Ovary (tissue), 9 donors: ENCODE data around the gene MYOF. TPM values are rescaled to one million over a fixed set of nuclear protein-coding genes. Genes with fewer than 3 reads are reported as not detected.

Experiments
- DNase-seq, 5 donors: peaks; one replicate each; pipeline ENCODE4 v3.0.0-alpha.2; 2019 to 2020
- H3K27ac ChIP-seq, 2 donors: fragments of 200-600 bp; one replicate each; pipeline versions ENCODE4 v1.5.1 to v1.8.0; 2019 to 2022
- H3K27me3 ChIP-seq: fragments of 200-600 bp; one replicate; pipeline ENCODE4 v1.8.0; 2022
- H3K36me3 ChIP-seq: fragments of 200-600 bp; sonication (generic); one replicate; pipeline ENCODE4 v1.5.1; 2019
- H3K4me1 ChIP-seq: one replicate; pipeline ENCODE4 v1.8.1; 2013; ENCODE audit warnings: mild to moderate bottlenecking, moderate library complexity; ENCODE audit not compliant: insufficient read depth
- H3K4me3 ChIP-seq: fragments of 200-600 bp; sonication (generic); one replicate; pipeline ENCODE4 v1.5.1; 2017
- H3K9me3 ChIP-seq, 2 donors: fragments of 200-600 bp in 1 of 2; sonication (generic) in 1 of 2; one replicate each; pipeline versions ENCODE4 v1.5.1 to v1.8.1; 2013 to 2019; ENCODE audit warnings: mild to moderate bottlenecking in 1 of 2, moderate library complexity in 1 of 2
- EP300 ChIP-seq: sonication (generic); formaldehyde crosslinking; IDR thresholded peaks from one replicate; pipeline ENCODE4 v1.6.1; 2017; ENCODE audit warnings: antibody characterized with exemption
- POLR2A ChIP-seq: fragments of 450-650 bp; IDR thresholded peaks from one replicate; pipeline ENCODE4 v1.6.1; 2017; ENCODE audit warnings: antibody characterized with exemption, mild to moderate bottlenecking, moderate library complexity
- WGBS, 3 donors: extraction: QIAGEN DNeasy Blood & Tissue Kit in 1 of 3; methylation state at CpG; one replicate each; pipeline versions ENCODE4 v1.1.5 to v1.1.7; 2013 to 2017; 5-methylcytosine and 5-hydroxymethylcytosine counted together
- intact Hi-C, 4 donors: fragments of 100-400 bp; cut with DNase I; formaldehyde crosslinking; loops; one replicate each; pipeline versions ENCODE4 v1.11.0 to v1.15.1; 2022 to 2023
- polyA plus RNA-seq, 2 donors: library from polyadenylated mRNA; stranded (reverse); fragments of 200-250 nt in 1 of 2; fragments of 350-450 nt in 1 of 2; fragmentation: Illumina TruSeq in 1 of 2; extraction: RNeasy Lipid Tissue Mini Kit (QIAGEN cat#74804) in 1 of 2; gene quantifications; one replicate each; pipeline ENCODE4 v1.2.3, GENCODE V29; 2013 to 2014
- total RNA-seq, 7 donors: library from RNA; depleted of rRNA in 2 of 7; stranded (reverse); fragments of >200 nt in 2 of 7; fragmentation: NEBNext Ultra II Directional in 3 of 7; extraction: Animal tissue kit (Norgen Biotek cat#: 25700) in 3 of 7; gene quantifications; one replicate each; pipeline versions ENCODE4 v1.1.0 to v1.2.4, GENCODE V29; 2016 to 2023
- TF ChIP-seq, protein P1 (sequence below), 3 donors: fragments of 450-650 bp in 2 of 3; fragments of 200-600 bp in 1 of 3; IDR thresholded peaks; one replicate each; pipeline versions ENCODE4 v1.5.1 to v1.8.0; 2016 to 2022; ENCODE audit warnings: antibody characterized with exemption in 3 of 3, mild to moderate bottlenecking in 1 of 3
- donor health status: DM: no; HTN: no; CAD: no; lungs with moderate emphysema.
- donor health status: DM: no; HTN: no; CAD: no.
- donor health status: Bipolar disorder and iron deficiency.
- donor health status: DM: yes; HTN: yes; CAD: no.
- donor health status: DM: no; HTN: no; CAD: no.
- donor health status: DM: yes; HTN: yes; CAD: no.

The MYOF gene
- total and polyA plus RNA-seq, 9 donors: 7.9 to 89.0 (median 45.7) TPM

DNA sequence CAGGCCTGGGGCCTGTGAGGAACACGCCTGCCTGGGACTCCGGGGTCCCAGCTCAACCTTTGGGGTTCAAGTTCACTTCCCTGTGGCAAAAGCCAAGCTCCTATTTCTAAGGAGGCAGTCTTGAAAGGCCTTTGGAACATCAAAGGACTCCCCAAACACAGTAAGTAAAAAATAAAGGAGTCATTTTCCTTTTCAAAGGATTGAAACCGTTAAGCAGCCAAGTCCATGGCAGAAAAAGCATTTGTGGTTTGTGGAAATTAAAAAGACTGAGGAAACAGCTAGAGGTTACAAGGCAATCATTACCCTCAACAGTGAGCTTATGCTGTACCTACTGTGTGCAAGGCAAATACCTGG, 200.8 kb downstream of the MYOF start:
- intact Hi-C loops: loop anchor here in 2 of 4 donors (10.0 kb wide), 2 partner anchors 197 to 397 kb away; no protein-coding TSS in a partner anchor
- no peaks in the 10 kb centered on the region for H3K36me3 ChIP-seq
- WGBS, 3 donors: 74 to 89% (median 86%) methylated on average over 3 of the region's 3 CpGs
- no peak overlapping the region for H3K4me3 ChIP-seq
- no peaks in the 10 kb centered on the region for H3K27me3 ChIP-seq
- H3K27ac ChIP-seq: no peak overlapping the region
- no peak for DNase-seq
- no peaks in the 10 kb centered on the region for H3K4me1 ChIP-seq
- TF ChIP-seq EP300 (no peak), POLR2A (no peak)
- TF ChIP-seq, protein P1, sequence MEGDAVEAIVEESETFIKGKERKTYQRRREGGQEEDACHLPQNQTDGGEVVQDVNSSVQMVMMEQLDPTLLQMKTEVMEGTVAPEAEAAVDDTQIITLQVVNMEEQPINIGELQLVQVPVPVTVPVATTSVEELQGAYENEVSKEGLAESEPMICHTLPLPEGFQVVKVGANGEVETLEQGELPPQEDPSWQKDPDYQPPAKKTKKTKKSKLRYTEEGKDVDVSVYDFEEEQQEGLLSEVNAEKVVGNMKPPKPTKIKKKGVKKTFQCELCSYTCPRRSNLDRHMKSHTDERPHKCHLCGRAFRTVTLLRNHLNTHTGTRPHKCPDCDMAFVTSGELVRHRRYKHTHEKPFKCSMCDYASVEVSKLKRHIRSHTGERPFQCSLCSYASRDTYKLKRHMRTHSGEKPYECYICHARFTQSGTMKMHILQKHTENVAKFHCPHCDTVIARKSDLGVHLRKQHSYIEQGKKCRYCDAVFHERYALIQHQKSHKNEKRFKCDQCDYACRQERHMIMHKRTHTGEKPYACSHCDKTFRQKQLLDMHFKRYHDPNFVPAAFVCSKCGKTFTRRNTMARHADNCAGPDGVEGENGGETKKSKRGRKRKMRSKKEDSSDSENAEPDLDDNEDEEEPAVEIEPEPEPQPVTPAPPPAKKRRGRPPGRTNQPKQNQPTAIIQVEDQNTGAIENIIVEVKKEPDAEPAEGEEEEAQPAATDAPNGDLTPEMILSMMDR (IDR thresholded peaks at IDR 0.05): no peak
- no peaks in the 10 kb centered on the region for H3K9me3 ChIP-seq

DNA sequence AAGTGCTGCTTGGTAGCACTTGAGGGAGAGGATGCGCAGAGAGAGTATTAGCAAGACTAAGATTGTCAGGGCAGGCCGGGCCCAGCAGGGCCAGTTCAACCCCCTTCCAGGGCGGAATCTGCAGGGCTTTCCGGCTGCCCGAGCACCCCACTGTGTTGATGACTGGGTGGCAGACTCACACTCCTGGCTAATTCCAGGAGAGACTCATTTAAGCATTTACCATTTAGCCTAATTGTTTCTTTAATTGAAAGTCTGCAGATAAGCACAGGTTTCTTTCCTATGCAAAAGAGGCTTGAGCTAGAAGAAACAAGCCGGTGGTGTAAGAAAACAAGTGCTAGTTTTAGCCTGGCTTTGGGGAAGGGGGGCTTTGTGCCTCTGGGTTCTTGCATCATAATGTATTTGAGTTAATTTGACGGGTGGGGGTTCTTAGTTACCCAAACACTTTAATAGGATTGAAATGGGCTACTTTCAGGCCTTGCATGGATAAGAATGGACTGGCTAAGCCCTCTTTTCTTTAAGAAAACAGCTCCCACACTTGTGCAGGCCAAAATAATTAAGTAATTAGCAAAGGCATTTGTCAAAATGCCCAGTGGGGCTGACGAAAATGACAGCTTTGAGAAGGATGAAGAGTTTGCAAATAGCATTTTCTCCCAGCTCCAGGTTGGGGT, 201.3 kb downstream of the MYOF start:
- TF ChIP-seq, protein P1 (IDR thresholded peaks at IDR 0.05): no peak
- no peak for TF ChIP-seq EP300
- no peak for TF ChIP-seq POLR2A
- H3K27ac ChIP-seq: no peak overlapping the region
- no peaks in the 10 kb centered on the region for H3K9me3 ChIP-seq
- H3K27me3 ChIP-seq: no peaks in the 10 kb centered on the region
- H3K4me3 ChIP-seq: no peak overlapping the region
- no peaks in the 10 kb centered on the region for H3K36me3 ChIP-seq
- no peak for DNase-seq
- 64 to 67% (median 67%) methylated on average over 8 of the region's 8 CpGs for WGBS, 3 donors
- no peaks in the 10 kb centered on the region for H3K4me1 ChIP-seq
- intact Hi-C loops: loop anchor here in 2 of 4 donors (10.0 kb wide), 2 partner anchors 196 to 396 kb away; no protein-coding TSS in a partner anchor

DNA sequence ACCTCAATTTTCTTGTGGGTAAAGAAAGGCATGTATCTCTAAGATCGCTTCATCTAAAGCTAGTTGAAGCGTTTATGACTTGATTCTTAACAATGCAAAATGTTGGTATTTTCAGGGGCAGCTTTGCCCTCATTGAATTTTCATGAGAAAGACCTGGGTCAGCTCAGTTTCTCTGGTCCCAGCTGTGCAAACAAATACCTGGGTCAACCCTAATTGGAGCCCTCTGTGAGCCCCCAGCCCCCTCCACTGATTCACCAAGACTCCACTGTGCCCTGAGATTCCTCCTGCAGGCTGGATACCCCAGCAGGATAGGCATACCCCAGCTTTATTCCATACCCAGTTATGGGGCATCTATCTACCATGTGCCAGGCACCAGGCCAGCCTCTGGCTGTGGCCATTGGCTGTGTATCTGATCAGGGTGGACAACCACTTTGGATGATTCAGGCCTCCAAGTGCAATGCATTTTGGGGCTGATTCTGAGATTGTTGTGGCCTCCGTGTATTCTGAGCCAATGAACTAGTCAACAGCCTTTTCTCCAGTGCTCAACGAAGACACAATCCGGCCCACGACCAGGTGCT, 201.9 kb downstream of the MYOF start:
- no peaks in the 10 kb centered on the region for H3K4me1 ChIP-seq
- H3K27me3 ChIP-seq: no peaks in the 10 kb centered on the region
- DNase-seq: no peak
- no peaks in the 10 kb centered on the region for H3K9me3 ChIP-seq
- no peak overlapping the region for H3K4me3 ChIP-seq
- intact Hi-C loops: loop anchor here in 2 of 4 donors (10.0 kb wide), 2 partner anchors 195 to 395 kb away; no protein-coding TSS in a partner anchor
- no peaks in the 10 kb centered on the region for H3K36me3 ChIP-seq
- 80 to 97% (median 87%) methylated on average over 6 of the region's 6 CpGs for WGBS, 3 donors
- TF ChIP-seq POLR2A (no peak), EP300 (no peak)
- TF ChIP-seq, protein P1 (IDR thresholded peaks at IDR 0.05): no peak
- no peak overlapping the region for H3K27ac ChIP-seq

DNA sequence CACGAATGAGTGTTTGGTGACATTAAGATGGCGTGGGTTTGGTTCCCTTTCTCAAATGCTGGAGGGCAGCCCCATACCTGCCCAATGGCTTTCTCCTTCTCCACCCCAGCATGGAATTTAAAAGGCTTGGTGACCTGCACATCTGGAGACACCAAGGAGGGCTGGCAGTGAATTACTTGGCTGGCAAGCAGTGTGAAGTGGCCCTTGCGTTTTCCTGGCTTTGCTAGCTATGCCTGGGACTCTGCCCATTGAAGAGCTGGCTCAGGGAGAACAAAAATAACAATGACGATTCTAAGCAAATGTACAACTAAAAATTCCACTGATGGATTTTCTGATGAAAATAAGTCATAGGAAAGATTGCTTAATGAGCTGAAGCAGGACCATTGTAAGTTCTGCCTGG, 204.8 kb downstream of the MYOF start:
- no peaks in the 10 kb centered on the region for H3K36me3 ChIP-seq
- no peaks in the 10 kb centered on the region for H3K4me1 ChIP-seq
- DNase-seq: no peak
- H3K27ac ChIP-seq: no peak overlapping the region
- H3K27me3 ChIP-seq: no peaks in the 10 kb centered on the region
- TF ChIP-seq, protein P1 (IDR thresholded peaks at IDR 0.05): no peak
- H3K4me3 ChIP-seq: no peak overlapping the region
- 68 to 84% (median 72%) methylated on average over 4 of the region's 4 CpGs for WGBS, 3 donors
- no peaks in the 10 kb centered on the region for H3K9me3 ChIP-seq
- intact Hi-C loops: no loop called here
